HepG2 (cell line): Measurements from ENCODE around the gene CABLES2. TPM values are rescaled to one million over a fixed set of nuclear protein-coding genes. Genes with fewer than 3 reads are reported as not detected.

Source experiments
- ATAC-seq: fragments of 200-7000 bp; cut with Tn5 transposase; 3 replicates; pipeline ENCODE4 v1.9.1; 2020; ENCODE audit warnings: mild to moderate bottlenecking, moderate library complexity
- BruUV-seq: library from RNA; stranded (reverse); fragments of 400-500 nt; replicated peaks from 2 replicates; lab custom pipeline; 2021; lab: Mats Ljungman, UMichigan
- CTCF ChIA-PET: fragments of 300-600 bp; formaldehyde crosslinking; extraction: SDS; loops from one replicate; lab custom pipeline; 2021; ENCODE audit warnings: low total read pairs, inconsistent platforms, low intra/inter-chr PET ratio; lab: Yijun Ruan, JAX
- POLR2A ChIA-PET: fragments of 350-600 bp; sonication (Branson Sonifier 250); formaldehyde crosslinking; loops from one replicate; lab custom pipeline; 2020; ENCODE audit warnings: antibody characterized with exemption, inconsistent platforms; lab: Yijun Ruan, JAX
- DNase-seq: peaks from one replicate; pipeline ENCODE4 v3.0.0-alpha.2; 2015; ENCODE audit warnings: low spot score
- FAIRE-seq: peaks from 3 replicates; lab custom pipeline; 2011; peaks lifted over from hg19 to GRCh38; lab: Jason Lieb, UNC
- H2AFZ ChIP-seq: one replicate; pipeline ENCODE4 v1.6.1; 2011; ENCODE audit warnings: low read length, inconsistent platforms
- H3K27ac ChIP-seq: fragments of 300-600 bp; 3 replicates; pipeline ENCODE4 v1.8.0; 2011; ENCODE audit warnings: mixed run types, mild to moderate bottlenecking, mixed read lengths, low read length, inconsistent platforms; ENCODE audit not compliant: insufficient read depth; ENCODE audit errors: extremely low read length
- H3K27me3 ChIP-seq, 2 experiments: fragments of 200-600 bp in 1 of 2; 2 replicates in 1 of 2; 3 replicates in 1 of 2; pipeline versions ENCODE4 v1.6.0 to v1.8.0; 2011; ENCODE audit warnings: low read length in 2 of 2, mild to moderate bottlenecking in 2 of 2, moderate library complexity in 2 of 2, inconsistent platforms in 1 of 2; ENCODE audit not compliant: insufficient read depth in 2 of 2, control insufficient read depth in 1 of 2
- H3K36me3 ChIP-seq, 2 experiments: fragments of 200-600 bp in 1 of 2; replicated peaks in 1 of 2; 2 replicates in 1 of 2; 3 replicates in 1 of 2; pipeline versions ENCODE4 v1.5.1 to v1.8.0; 2011; ENCODE audit warnings: low read length in 2 of 2, inconsistent platforms in 1 of 2; ENCODE audit not compliant: insufficient read depth in 2 of 2, control insufficient read depth in 1 of 2
- H3K4me1 ChIP-seq: 2 replicates; pipeline ENCODE4 v1.5.1; 2012; ENCODE audit warnings: low read length, inconsistent platforms; ENCODE audit not compliant: insufficient read depth
- H3K4me2 ChIP-seq: 2 replicates; pipeline ENCODE4 v1.6.0; 2011; ENCODE audit warnings: low read depth, low read length, inconsistent platforms
- H3K4me3 ChIP-seq, 3 experiments: fragments of 200-600 bp in 1 of 3; sonication (generic), shearing (Covaris generic) in 1 of 3; replicated peaks in 1 of 3; 2 replicates each; pipeline ENCODE4 v1.5.1; 2011 to 2016; ENCODE audit warnings: low read length in 3 of 3, inconsistent platforms in 2 of 3, low read depth in 2 of 3, mild to moderate bottlenecking in 2 of 3, control low read depth in 1 of 3, mixed read lengths in 1 of 3; ENCODE audit not compliant: insufficient read depth in 1 of 3
- H3K79me2 ChIP-seq: one replicate; pipeline ENCODE4 v1.6.1; 2011; ENCODE audit warnings: low read length, inconsistent platforms; ENCODE audit not compliant: insufficient read depth
- H3K9ac ChIP-seq: 2 replicates; pipeline ENCODE4 v1.6.0; 2011; ENCODE audit warnings: mild to moderate bottlenecking, low read depth, low read length, inconsistent platforms; ENCODE audit not compliant: insufficient read depth
- H3K9me3 ChIP-seq: 2 replicates; pipeline ENCODE4 v1.5.1; 2012; ENCODE audit warnings: mild to moderate bottlenecking, low read length
- H4K20me1 ChIP-seq: 2 replicates; pipeline ENCODE4 v1.6.0; 2011; ENCODE audit warnings: inconsistent platforms, mild to moderate bottlenecking, low read length, moderate library complexity; ENCODE audit not compliant: insufficient read depth
- BATF2 ChIP-seq: sonication (generic); formaldehyde crosslinking; IDR thresholded peaks from 2 replicates; pipeline ENCODE4 v1.8.0; 2022; ENCODE audit warnings: mild to moderate bottlenecking, missing genetic modification reagents, moderate library complexity
- FOXJ3 ChIP-seq: sonication (generic); formaldehyde crosslinking; IDR thresholded peaks from 2 replicates; pipeline ENCODE4 v1.4.0; 2020; ENCODE audit warnings: missing genetic modification reagents, mild to moderate bottlenecking, borderline replicate concordance
- KDM3A ChIP-seq: IDR thresholded peaks from 2 replicates; pipeline ENCODE4 v1.6.1; 2018; ENCODE audit warnings: low read depth, missing compliant biosample characterization
- MAFF ChIP-seq: IDR thresholded peaks from 2 replicates; pipeline ENCODE4 v1.6.1; 2011; ENCODE audit warnings: low read depth, low read length, improper control_type of control experiment
- MAFK ChIP-seq, 2 experiments: IDR thresholded peaks in 1 of 2; conservative IDR thresholded peaks in 1 of 2; 2 replicates each; pipeline ENCODE4 v1.6.1; 2011; ENCODE audit warnings: improper control_type of control experiment in 2 of 2, low read length in 2 of 2
- MTA1 ChIP-seq: sonication (generic); formaldehyde crosslinking; IDR thresholded peaks from 2 replicates; pipeline ENCODE4 v1.4.0; 2020; ENCODE audit warnings: missing genetic modification reagents, mild to moderate bottlenecking, borderline replicate concordance
- NFIB ChIP-seq: sonication (generic); formaldehyde crosslinking; IDR thresholded peaks from 2 replicates; pipeline ENCODE4 v1.9.0; 2021; ENCODE audit warnings: missing genetic modification reagents, mild to moderate bottlenecking, borderline replicate concordance
- NR2C2 ChIP-seq: sonication (generic); formaldehyde crosslinking; IDR thresholded peaks from 2 replicates; pipeline ENCODE4 v1.4.0; 2020; ENCODE audit warnings: missing genetic modification reagents, mild to moderate bottlenecking, moderate library complexity, borderline replicate concordance
- SIX4 ChIP-seq: sonication (generic); formaldehyde crosslinking; IDR thresholded peaks from 2 replicates; pipeline ENCODE4 v1.4.0; 2020; ENCODE audit warnings: missing genetic modification reagents
- SNAPC2 ChIP-seq: sonication (generic); formaldehyde crosslinking; IDR thresholded peaks from 2 replicates; pipeline ENCODE4 v1.8.1; 2022; ENCODE audit warnings: mild to moderate bottlenecking, missing genetic modification reagents
- ZNF264 ChIP-seq: sonication (generic); formaldehyde crosslinking; IDR thresholded peaks from 2 replicates; pipeline ENCODE4 v1.4.0; 2020; ENCODE audit warnings: missing genetic modification reagents
- ZNF280D ChIP-seq: sonication (generic); formaldehyde crosslinking; IDR thresholded peaks from 2 replicates; pipeline ENCODE4 v1.5.1; 2020; ENCODE audit warnings: mild to moderate bottlenecking, missing genetic modification reagents
- ZNF503 ChIP-seq: sonication (generic); formaldehyde crosslinking; IDR thresholded peaks from 2 replicates; pipeline ENCODE4 v1.4.0; 2020; ENCODE audit warnings: missing genetic modification reagents
- ZNF768 ChIP-seq: sonication (generic); formaldehyde crosslinking; IDR thresholded peaks from 2 replicates; pipeline ENCODE4 v1.4.0; 2020; ENCODE audit warnings: missing genetic modification reagents
- ZNF839 ChIP-seq: sonication (generic); formaldehyde crosslinking; IDR thresholded peaks from 2 replicates; pipeline ENCODE4 v1.4.0; 2020; ENCODE audit warnings: missing genetic modification reagents, mild to moderate bottlenecking, borderline replicate concordance
- ZSCAN21 ChIP-seq: sonication (generic); formaldehyde crosslinking; IDR thresholded peaks from 2 replicates; pipeline ENCODE4 v1.8.0; 2022; ENCODE audit warnings: mild to moderate bottlenecking, missing genetic modification reagents, moderate library complexity, borderline replicate concordance
- WGBS: methylation state at CpG from one replicate; pipeline ENCODE4 v1.1.6; 2017; ENCODE audit warnings: low lambda C conversion rate; 5-methylcytosine and 5-hydroxymethylcytosine counted together
- in situ Hi-C: cut with HindIII; loops from 2 replicates; pipeline ENCODE4 v1.10.0; 2017; ENCODE audit warnings: low pct_unique_long_range_greater_than_20kb; ENCODE audit not compliant: extremely low pct_ligation_motif_present
- intact Hi-C: fragments of 100-400 bp; cut with micrococcal nuclease; formaldehyde crosslinking; loops from one replicate; pipeline ENCODE4 v1.10.0; 2022; ENCODE audit not compliant: unreplicated experiment
- polyA plus RNA-seq, 8 experiments: library from polyadenylated mRNA; depleted of rRNA in 3 of 8; stranded (reverse) in 7 of 8; unstranded in 1 of 8; fragments of >200 nt; fragmentation: Illumina TruSeq in 4 of 8; extraction: Trizol in 4 of 8; gene quantifications; 2 replicates each; pipeline versions ENCODE4 v1.2.1 to v1.2.3, GENCODE V29; 2011 to 2016; ENCODE audit warnings: low read depth in 4 of 8, missing spikeins in 1 of 8, mixed read lengths in 1 of 8; ENCODE audit not compliant: insufficient read depth in 1 of 8
- total RNA-seq, 5 experiments: library from RNA; depleted of rRNA; stranded (reverse); fragments of >200 nt; fragmentation: Illumina TruSeq; extraction: Trizol; gene quantifications; 2 replicates each; pipeline ENCODE4 v1.2.3, GENCODE V29; 2016; ENCODE audit warnings: low read depth in 1 of 5

CABLES2 gene
- total and polyA plus RNA-seq, 2 of the 13 experiments (the other 11 are each of a cell fraction or from before 2014, with no cell fraction given): 5.2 to 9.7 TPM

GRCh38 chr20:62411479-62412193 is 4.6 kb upstream of the CABLES2 start:
- peaks cover 64% of the 10 kb centered on the region for H3K4me1 ChIP-seq
- TF ChIP-seq ZNF280D (CRISPR knock-in tag): no peak
- peak; percentile 41; the same call in 1 of the 2 replicates for TF ChIP-seq NR2C2 (CRISPR knock-in tag)
- peak; percentile 33; the same call in 1 of the 2 replicates for TF ChIP-seq MAFF
- peak; percentile 65; the same call in 1 of the 2 replicates for TF ChIP-seq ZNF768 (CRISPR knock-in tag)
- TF ChIP-seq ZNF503: peak; percentile 66; the same call in 1 of the 2 replicates
- no peak for TF ChIP-seq FOXJ3 (CRISPR knock-in tag)
- peak; percentile 50 for TF ChIP-seq NFIB (CRISPR knock-in tag)
- TF ChIP-seq MAFK (conservative IDR thresholded peaks at IDR 0.05 in 1 of 2, IDR thresholded peaks at IDR 0.05 in 1 of 2; ENCODE audit: low read length in 2 of 2): peak; percentile 35 to 53; a peak in 3 of 4 replicates
- TF ChIP-seq SIX4 (CRISPR knock-in tag): 0 out of 2 replicates have a peak, but pooled peaks have one; percentile 26
- TF ChIP-seq BATF2 (CRISPR knock-in tag): no peak
- peak; percentile 96 for TF ChIP-seq MTA1 (CRISPR knock-in tag)
- peak; percentile 75 for TF ChIP-seq SNAPC2 (CRISPR knock-in tag)
- peak; percentile 85; the same call in 1 of the 2 replicates for TF ChIP-seq ZNF264 (CRISPR knock-in tag)
- peak; percentile 69 for TF ChIP-seq KDM3A (CRISPR knock-in tag)
- 0 out of 2 replicates have a peak, but pooled peaks have one; percentile 19 for TF ChIP-seq ZNF839 (CRISPR knock-in tag)
- TF ChIP-seq ZSCAN21 (CRISPR knock-in tag): 0 out of 2 replicates have a peak, but pooled peaks have one; percentile 54

More at GRCh38 chr20:62411479-62412193, 4.6 kb upstream of the CABLES2 start:
- ChIA-PET POLR2A (interaction anchor here (1.0 to 3.2 kb wide), 12 partner anchors 12 to 404 kb away, joined by 3 to 31 read pairs (median 4); partner anchors contain the start of genes LAMA5, MRGBP and RPS21), CTCF (interaction anchor here (1.6 kb wide), 1 partner anchor 110 kb away, joined by 4 read pairs; no protein-coding TSS in a partner anchor)
- peaks cover 14 to 44% of the 10 kb centered on the region in 2 experiments for H3K27me3 ChIP-seq
- H3K9me3 ChIP-seq: no peaks in the 10 kb centered on the region
- no peaks in the 10 kb centered on the region for H3K36me3 ChIP-seq
- 9% methylated on average over 15 of the region's 24 CpGs for WGBS
- peak overlapping the region; percentile 35 for H3K9ac ChIP-seq
- peak overlapping the region; percentile 91 for H3K4me2 ChIP-seq
- H2AFZ ChIP-seq: no peak overlapping the region
- peaks cover under 1% of the 10 kb centered on the region for H3K79me2 ChIP-seq
- H3K27ac ChIP-seq: peak overlapping the region; percentile 17
- BruUV-seq: no TSS peak
- in situ Hi-C loops (loop anchor here (5.0 kb wide), 1 partner anchor 81 kb away; no protein-coding TSS in a partner anchor), intact Hi-C loops (loop anchor here (5.0 kb wide), 2 partner anchors 76 to 206 kb away; no protein-coding TSS in a partner anchor)
- FAIRE-seq (peak; percentile 93), ATAC-seq (peak; percentile 39), DNase-seq (peak; percentile 60)
- peak overlapping the region; percentile 13 to 70 (median 46); a peak in 5 of 6 replicates for H3K4me3 ChIP-seq
- H4K20me1 ChIP-seq: no peaks in the 10 kb centered on the region
